ENCODE results near the gene GDF15.

Gene GDF15

GRCh38 chr19:18432275-18433014 lies 46.5 kb downstream of the GDF15 start:
- DNase-seq, result no peak

- DNase-seq, result no peak
Observed at GRCh38 chr19:18433015-18433691, 47.2 kb downstream of the GDF15 start.

- no peak for DNase-seq
Observed at GRCh38 chr19:18433735-18434398, 47.9 kb downstream of the GDF15 start.

- no peak for DNase-seq
Observed at GRCh38 chr19:18434411-18435175, 48.6 kb downstream of the GDF15 start.

GRCh38 chr19:18435178-18435841 lies 49.4 kb downstream of the GDF15 start:
- no peak for DNase-seq

- no peak for DNase-seq
Observed at GRCh38 chr19:18435842-18436670, 50.1 kb downstream of the GDF15 start.

GRCh38 chr19:18436671-18437490 lies 50.9 kb downstream of the GDF15 start:
- peak; percentile 89 for DNase-seq

GRCh38 chr19:18437491-18438330 lies 51.8 kb downstream of the GDF15 start, which contains the start of gene ISYNA1:
TSS of gene ISYNA1 (minus strand) at chr19:18438133. CDS start at chr19:18437979, 154 bp downstream.
- DNase-seq, result peak; percentile 84

GRCh38 chr19:18438331-18439024 lies 52.5 kb downstream of the GDF15 start:
- no peak for DNase-seq
